ENCODE data around the gene ELFN1.

Gene ELFN1

GRCh38 chr7:1745576-1746490, 75.8 kb downstream of the ELFN1 start:
- no peak for DNase-seq

- no peak for DNase-seq
Observed at GRCh38 chr7:1746491-1746975, 76.5 kb downstream of the ELFN1 start.

GRCh38 chr7:1747004-1747801, 77.1 kb downstream of the ELFN1 start:
- no peak for DNase-seq

GRCh38 chr7:1748076-1748838, 78.2 kb downstream of the ELFN1 start:
- DNase-seq = no peak

GRCh38 chr7:1748839-1749173, 78.7 kb downstream of the ELFN1 start:
- no peak for DNase-seq

GRCh38 chr7:1749351-1749863, 79.3 kb downstream of the ELFN1 start:
- no peak for DNase-seq

- no peak for DNase-seq
Observed at GRCh38 chr7:1749864-1750466, 79.9 kb downstream of the ELFN1 start.

- DNase-seq = no peak
Observed at GRCh38 chr7:1750541-1751021, 80.5 kb downstream of the ELFN1 start.

GRCh38 chr7:1752111-1752510, 82.0 kb downstream of the ELFN1 start:
- no peak for DNase-seq

- DNase-seq = no peak
Observed at GRCh38 chr7:1752771-1753563, 82.9 kb downstream of the ELFN1 start.

- no peak for DNase-seq
Observed at GRCh38 chr7:1753564-1753867, 83.4 kb downstream of the ELFN1 start.

GRCh38 chr7:1754345-1754908, 84.3 kb downstream of the ELFN1 start:
- DNase-seq = no peak

GRCh38 chr7:1755783-1756625, 85.9 kb downstream of the ELFN1 start:
- no peak for DNase-seq

- DNase-seq = no peak
Observed at GRCh38 chr7:1757601-1758000, 87.5 kb downstream of the ELFN1 start.

- peak; percentile 13 for DNase-seq
Observed at GRCh38 chr7:1758028-1758858, 88.2 kb downstream of the ELFN1 start.

GRCh38 chr7:1758859-1759521, 88.9 kb downstream of the ELFN1 start:
- DNase-seq = no peak

GRCh38 chr7:1761097-1761496, 91.0 kb downstream of the ELFN1 start:
- no peak for DNase-seq

GRCh38 chr7:1761774-1762173, 91.7 kb downstream of the ELFN1 start:
- no peak for DNase-seq
